ENCODE results near the gene OGDHL. TPM values are rescaled to one million over a fixed set of nuclear protein-coding genes. Genes with fewer than 3 reads are reported as not detected.
A peak's percentile ranks its signal among the peaks of the same experiment; 100 is the strongest.

Gene OGDHL
- total and polyA plus RNA-seq, 9 of the 15 experiments (the other 6 are each of a cell fraction or from before 2014, with no cell fraction given), result 0.01 to 1.8 (median 0.91) TPM

DNA sequence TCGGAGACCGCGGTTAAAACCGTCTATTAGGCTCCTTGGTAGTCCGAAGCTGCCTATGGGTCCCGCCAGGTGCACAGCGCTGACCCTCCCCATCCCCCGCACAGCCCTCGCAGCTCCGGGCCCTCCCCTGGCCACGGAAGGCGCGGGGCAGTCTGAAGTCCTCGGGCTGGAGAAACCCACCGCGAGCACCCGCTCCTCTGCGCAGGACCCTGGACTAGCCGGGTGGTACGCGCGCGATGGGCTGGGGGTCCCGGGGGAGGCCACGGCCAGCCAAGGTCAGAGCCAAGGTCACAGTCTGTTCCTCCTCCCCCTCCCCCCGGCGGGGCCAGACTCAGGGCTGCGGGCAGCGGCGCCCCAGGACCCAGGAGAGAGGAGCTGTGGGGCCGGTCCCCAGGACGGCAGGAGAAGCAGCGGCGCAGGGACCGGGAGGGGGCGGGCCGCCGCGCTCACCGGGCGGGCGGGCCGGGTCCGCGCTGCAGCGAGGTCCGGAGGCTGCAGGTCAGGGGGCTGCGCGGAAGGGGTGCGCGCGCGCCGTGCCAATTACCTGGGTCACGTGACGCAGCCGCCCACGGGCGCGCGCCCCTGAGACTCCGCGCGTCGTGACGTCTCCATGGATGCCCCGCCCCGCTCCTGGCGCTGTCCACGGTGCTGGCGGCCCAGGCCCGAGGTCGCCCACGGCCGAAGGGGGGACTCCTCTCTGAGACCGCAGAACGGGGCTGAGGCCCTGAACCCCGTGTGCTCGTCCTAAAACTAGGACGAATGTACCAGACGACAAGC is at the start of gene OGDHL (continued):
- TF ChIP-seq, protein P1, sequence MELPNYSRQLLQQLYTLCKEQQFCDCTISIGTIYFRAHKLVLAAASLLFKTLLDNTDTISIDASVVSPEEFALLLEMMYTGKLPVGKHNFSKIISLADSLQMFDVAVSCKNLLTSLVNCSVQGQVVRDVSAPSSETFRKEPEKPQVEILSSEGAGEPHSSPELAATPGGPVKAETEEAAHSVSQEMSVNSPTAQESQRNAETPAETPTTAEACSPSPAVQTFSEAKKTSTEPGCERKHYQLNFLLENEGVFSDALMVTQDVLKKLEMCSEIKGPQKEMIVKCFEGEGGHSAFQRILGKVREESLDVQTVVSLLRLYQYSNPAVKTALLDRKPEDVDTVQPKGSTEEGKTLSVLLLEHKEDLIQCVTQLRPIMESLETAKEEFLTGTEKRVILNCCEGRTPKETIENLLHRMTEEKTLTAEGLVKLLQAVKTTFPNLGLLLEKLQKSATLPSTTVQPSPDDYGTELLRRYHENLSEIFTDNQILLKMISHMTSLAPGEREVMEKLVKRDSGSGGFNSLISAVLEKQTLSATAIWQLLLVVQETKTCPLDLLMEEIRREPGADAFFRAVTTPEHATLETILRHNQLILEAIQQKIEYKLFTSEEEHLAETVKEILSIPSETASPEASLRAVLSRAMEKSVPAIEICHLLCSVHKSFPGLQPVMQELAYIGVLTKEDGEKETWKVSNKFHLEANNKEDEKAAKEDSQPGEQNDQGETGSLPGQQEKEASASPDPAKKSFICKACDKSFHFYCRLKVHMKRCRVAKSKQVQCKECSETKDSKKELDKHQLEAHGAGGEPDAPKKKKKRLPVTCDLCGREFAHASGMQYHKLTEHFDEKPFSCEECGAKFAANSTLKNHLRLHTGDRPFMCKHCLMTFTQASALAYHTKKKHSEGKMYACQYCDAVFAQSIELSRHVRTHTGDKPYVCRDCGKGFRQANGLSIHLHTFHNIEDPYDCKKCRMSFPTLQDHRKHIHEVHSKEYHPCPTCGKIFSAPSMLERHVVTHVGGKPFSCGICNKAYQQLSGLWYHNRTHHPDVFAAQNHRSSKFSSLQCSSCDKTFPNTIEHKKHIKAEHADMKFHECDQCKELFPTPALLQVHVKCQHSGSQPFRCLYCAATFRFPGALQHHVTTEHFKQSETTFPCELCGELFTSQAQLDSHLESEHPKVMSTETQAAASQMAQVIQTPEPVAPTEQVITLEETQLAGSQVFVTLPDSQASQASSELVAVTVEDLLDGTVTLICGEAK (IDR thresholded peaks at IDR 0.05), result peak; percentile 42; the same call in 1 of the 2 replicates
- TF ChIP-seq, protein P1 (CRISPR knock-in tag; IDR thresholded peaks at IDR 0.05), result peak; percentile 64; the same call in 1 of the 2 replicates
- TF ChIP-seq RBFOX2 (IDR thresholded peaks at IDR 0.05; ENCODE audit: low read depth, low read length), result peak; percentile 42
- peak; percentile 53; the same call in 1 of the 2 replicates for TF ChIP-seq SMAD4 (CRISPR knock-in tag; conservative IDR thresholded peaks at IDR 0.05)
- TF ChIP-seq, protein P2, sequence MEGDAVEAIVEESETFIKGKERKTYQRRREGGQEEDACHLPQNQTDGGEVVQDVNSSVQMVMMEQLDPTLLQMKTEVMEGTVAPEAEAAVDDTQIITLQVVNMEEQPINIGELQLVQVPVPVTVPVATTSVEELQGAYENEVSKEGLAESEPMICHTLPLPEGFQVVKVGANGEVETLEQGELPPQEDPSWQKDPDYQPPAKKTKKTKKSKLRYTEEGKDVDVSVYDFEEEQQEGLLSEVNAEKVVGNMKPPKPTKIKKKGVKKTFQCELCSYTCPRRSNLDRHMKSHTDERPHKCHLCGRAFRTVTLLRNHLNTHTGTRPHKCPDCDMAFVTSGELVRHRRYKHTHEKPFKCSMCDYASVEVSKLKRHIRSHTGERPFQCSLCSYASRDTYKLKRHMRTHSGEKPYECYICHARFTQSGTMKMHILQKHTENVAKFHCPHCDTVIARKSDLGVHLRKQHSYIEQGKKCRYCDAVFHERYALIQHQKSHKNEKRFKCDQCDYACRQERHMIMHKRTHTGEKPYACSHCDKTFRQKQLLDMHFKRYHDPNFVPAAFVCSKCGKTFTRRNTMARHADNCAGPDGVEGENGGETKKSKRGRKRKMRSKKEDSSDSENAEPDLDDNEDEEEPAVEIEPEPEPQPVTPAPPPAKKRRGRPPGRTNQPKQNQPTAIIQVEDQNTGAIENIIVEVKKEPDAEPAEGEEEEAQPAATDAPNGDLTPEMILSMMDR (IDR thresholded peaks at IDR 0.05 in 2 of 3, conservative IDR thresholded peaks at IDR 0.05 in 1 of 3; ENCODE audit: insufficient read depth in 2 of 3, low read depth in 1 of 3, low read length in 3 of 3), result peak in 1 of 3 experiments; percentile 16; a peak in 1 of 6 replicates
- peak; percentile 55; the same call in 1 of the 2 replicates for TF ChIP-seq ZNF76 (CRISPR knock-in tag; IDR thresholded peaks at IDR 0.05; ENCODE audit: borderline replicate concordance)
- TF ChIP-seq, protein P3, sequence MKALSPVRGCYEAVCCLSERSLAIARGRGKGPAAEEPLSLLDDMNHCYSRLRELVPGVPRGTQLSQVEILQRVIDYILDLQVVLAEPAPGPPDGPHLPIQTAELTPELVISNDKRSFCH (CRISPR knock-in tag; IDR thresholded peaks at IDR 0.05), result no peak
- TF ChIP-seq, protein P3 (tag; IDR thresholded peaks at IDR 0.05), result peak; percentile 46; the same call in 1 of the 2 replicates
- TF ChIP-seq LCOR (CRISPR knock-in tag; IDR thresholded peaks at IDR 0.05), result peak; percentile 70; the same call in 1 of the 2 replicates
- TF ChIP-seq FOXJ2 (tag; IDR thresholded peaks at IDR 0.05), result no peak
- TF ChIP-seq, protein P4, sequence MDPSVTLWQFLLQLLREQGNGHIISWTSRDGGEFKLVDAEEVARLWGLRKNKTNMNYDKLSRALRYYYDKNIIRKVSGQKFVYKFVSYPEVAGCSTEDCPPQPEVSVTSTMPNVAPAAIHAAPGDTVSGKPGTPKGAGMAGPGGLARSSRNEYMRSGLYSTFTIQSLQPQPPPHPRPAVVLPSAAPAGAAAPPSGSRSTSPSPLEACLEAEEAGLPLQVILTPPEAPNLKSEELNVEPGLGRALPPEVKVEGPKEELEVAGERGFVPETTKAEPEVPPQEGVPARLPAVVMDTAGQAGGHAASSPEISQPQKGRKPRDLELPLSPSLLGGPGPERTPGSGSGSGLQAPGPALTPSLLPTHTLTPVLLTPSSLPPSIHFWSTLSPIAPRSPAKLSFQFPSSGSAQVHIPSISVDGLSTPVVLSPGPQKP (CRISPR knock-in tag; IDR thresholded peaks at IDR 0.05), result 0 out of 2 replicates have a peak, but pooled peaks have one; percentile 50
- TF ChIP-seq, protein P5, sequence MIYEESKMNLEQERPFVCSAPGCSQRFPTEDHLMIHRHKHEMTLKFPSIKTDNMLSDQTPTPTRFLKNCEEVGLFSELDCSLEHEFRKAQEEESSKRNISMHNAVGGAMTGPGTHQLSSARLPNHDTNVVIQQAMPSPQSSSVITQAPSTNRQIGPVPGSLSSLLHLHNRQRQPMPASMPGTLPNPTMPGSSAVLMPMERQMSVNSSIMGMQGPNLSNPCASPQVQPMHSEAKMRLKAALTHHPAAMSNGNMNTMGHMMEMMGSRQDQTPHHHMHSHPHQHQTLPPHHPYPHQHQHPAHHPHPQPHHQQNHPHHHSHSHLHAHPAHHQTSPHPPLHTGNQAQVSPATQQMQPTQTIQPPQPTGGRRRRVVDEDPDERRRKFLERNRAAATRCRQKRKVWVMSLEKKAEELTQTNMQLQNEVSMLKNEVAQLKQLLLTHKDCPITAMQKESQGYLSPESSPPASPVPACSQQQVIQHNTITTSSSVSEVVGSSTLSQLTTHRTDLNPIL (CRISPR knock-in tag; IDR thresholded peaks at IDR 0.05), result no peak

All from K562 (cell line).